GM21447 (cell line): Measurements from ENCODE around the gene CYP2C9.

ENCODE experiments used
- ATAC-seq: cut with Tn5 transposase; IDR thresholded peaks from one replicate; pipeline ENCODE4 v1.9.1; 2021; ENCODE audit not compliant: unreplicated experiment

Gene CYP2C9

GRCh38 chr10:95035332-95036295, 97.2 kb downstream of the CYP2C9 start:
- ATAC-seq = no peak

GRCh38 chr10:95039281-95039680, 100.8 kb downstream of the CYP2C9 start:
- ATAC-seq = no peak
